Karpas-422 (cell line): ENCODE data around the gene SORCS1. TPM values are rescaled to one million over a fixed set of nuclear protein-coding genes. Genes with fewer than 3 reads are reported as not detected.

Source experiments
- DNase-seq: peaks from one replicate; pipeline ENCODE4 v3.0.0-alpha.2; 2015
- H2AFZ ChIP-seq: fragments of 200-600 bp; sonication (generic); 2 replicates; pipeline ENCODE4 v1.6.1; 2014; ENCODE audit warnings: antibody characterized with exemption, low read length, mixed read lengths
- H3K27ac ChIP-seq: fragments of 200-600 bp; sonication (generic); 2 replicates; pipeline ENCODE4 v1.5.1; 2014; ENCODE audit warnings: mild to moderate bottlenecking, low read length, moderate library complexity
- H3K27me3 ChIP-seq: fragments of 200-600 bp; sonication (generic); 2 replicates; pipeline ENCODE4 v1.6.1; 2014; ENCODE audit warnings: low read length, mixed read lengths
- H3K36me3 ChIP-seq: fragments of 200-600 bp; sonication (generic); 2 replicates; pipeline ENCODE4 v1.6.1; 2014; ENCODE audit warnings: low read length, mixed read lengths; ENCODE audit not compliant: insufficient read depth
- H3K4me1 ChIP-seq: fragments of 200-600 bp; sonication (generic); 2 replicates; pipeline ENCODE4 v1.6.1; 2014; ENCODE audit warnings: mild to moderate bottlenecking, low read length, mixed read lengths
- H3K4me2 ChIP-seq: fragments of 200-600 bp; sonication (generic); 2 replicates; pipeline ENCODE4 v1.6.1; 2014; ENCODE audit warnings: low read length, low read depth, mild to moderate bottlenecking; ENCODE audit not compliant: poor library complexity, severe bottlenecking
- H3K4me3 ChIP-seq: fragments of 200-600 bp; sonication (generic); 2 replicates; pipeline ENCODE4 v1.5.1; 2014; ENCODE audit warnings: mild to moderate bottlenecking, antibody characterized with exemption, low read length, mixed read lengths
- H3K79me2 ChIP-seq: fragments of 200-600 bp; sonication (generic); 2 replicates; pipeline ENCODE4 v1.6.1; 2014; ENCODE audit warnings: mild to moderate bottlenecking, low read length, mixed read lengths
- H3K9ac ChIP-seq: fragments of 200-600 bp; sonication (generic); 2 replicates; pipeline ENCODE4 v1.6.0; 2014; ENCODE audit warnings: low read length
- H3K9me2 ChIP-seq: fragments of 200-600 bp; sonication (generic), shearing (Covaris generic); replicated peaks from 2 replicates; pipeline ENCODE4 v1.6.0; 2014; ENCODE audit warnings: mild to moderate bottlenecking, low read length, moderate library complexity; ENCODE audit not compliant: insufficient read depth
- H3K9me3 ChIP-seq: fragments of 300-700, 200-600 bp; sonication (generic); 2 replicates; pipeline ENCODE4 v1.6.1; 2014; ENCODE audit warnings: low read length, mixed read lengths
- H4K20me1 ChIP-seq: fragments of 200-600 bp; sonication (generic); 2 replicates; pipeline ENCODE4 v1.6.1; 2014; ENCODE audit warnings: mild to moderate bottlenecking, antibody characterized with exemption, low read length, low read depth; ENCODE audit not compliant: insufficient read depth
- total RNA-seq: library from RNA; depleted of rRNA; stranded (reverse); fragments of >200 nt; shearing (Covaris generic); gene quantifications from 2 replicates; pipeline ENCODE4 v1.2.3, GENCODE V29; 2014; ENCODE audit warnings: low replicate concordance

SORCS1 gene
- total RNA-seq, 1 experiment from 2014 or later: not detected

DNA sequence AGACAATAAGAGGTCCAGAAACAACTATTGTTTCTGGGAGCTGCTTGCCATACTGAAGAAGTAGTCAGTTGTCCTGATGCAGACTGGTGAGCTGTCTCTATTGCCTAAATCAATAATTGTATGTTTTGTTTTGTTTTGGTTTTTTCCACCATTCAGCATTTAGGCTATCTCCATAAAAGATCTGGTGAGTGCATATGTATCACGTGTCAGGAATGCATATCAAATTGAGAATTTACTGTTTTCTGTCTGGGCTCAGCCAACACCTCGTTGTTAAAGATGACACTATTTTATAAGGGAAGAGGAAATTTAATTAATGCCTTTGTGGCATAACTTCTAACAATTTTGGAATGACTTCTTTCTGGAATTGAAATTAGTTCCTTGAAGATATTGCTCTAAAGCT, 66.2 kb downstream of the SORCS1 start:
- H3K27ac ChIP-seq: no peak overlapping the region
- H3K4me3 ChIP-seq: no peak overlapping the region
- H2AFZ ChIP-seq: no peak overlapping the region
- peaks cover 26% of the 10 kb centered on the region for H3K9me3 ChIP-seq
- no peaks in the 10 kb centered on the region for H3K27me3 ChIP-seq
- H4K20me1 ChIP-seq: no peaks in the 10 kb centered on the region
- no peak overlapping the region for H3K4me2 ChIP-seq
- no peaks in the 10 kb centered on the region for H3K4me1 ChIP-seq
- no peaks in the 10 kb centered on the region for H3K79me2 ChIP-seq
- no peak overlapping the region for H3K9ac ChIP-seq
- no peaks in the 10 kb centered on the region for H3K9me2 ChIP-seq
- no peak for DNase-seq
- H3K36me3 ChIP-seq: no peaks in the 10 kb centered on the region

DNA sequence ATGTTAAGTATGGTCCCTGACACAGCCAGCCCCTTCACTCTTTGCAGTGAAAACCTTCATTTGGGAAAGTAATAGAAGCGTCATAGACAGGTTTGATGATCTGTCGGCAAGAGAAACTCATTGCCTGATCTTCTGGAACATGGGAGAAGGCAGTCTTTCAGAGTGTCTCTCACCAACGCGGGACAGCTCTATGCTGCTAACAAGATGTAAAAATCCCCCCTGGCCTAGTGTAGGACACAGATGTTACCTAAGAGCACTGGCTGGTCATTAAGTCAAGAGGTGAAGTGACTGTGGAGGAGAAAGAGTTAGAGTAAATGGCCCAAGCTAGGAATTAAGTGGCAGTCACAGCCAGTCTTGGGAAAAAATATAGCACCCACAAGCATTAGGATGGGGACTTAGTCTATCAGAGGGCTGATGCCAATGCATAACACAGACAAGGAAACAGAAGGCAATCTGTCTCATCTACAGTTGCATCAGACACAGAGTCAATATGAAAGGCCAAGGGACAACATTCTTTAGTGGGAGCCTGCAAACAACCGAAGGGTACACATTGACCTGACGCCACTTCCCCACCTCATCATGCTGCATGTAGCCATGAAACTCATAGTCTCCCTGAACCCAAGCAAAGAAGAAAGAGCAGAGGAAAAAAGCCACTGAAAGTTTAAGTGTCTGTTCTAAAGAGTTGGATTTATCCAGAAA, 69.5 kb downstream of the SORCS1 start:
- Histone ChIP-seq H3K4me2 (no peak overlapping the region), H4K20me1 (no peaks in the 10 kb centered on the region)

DNA sequence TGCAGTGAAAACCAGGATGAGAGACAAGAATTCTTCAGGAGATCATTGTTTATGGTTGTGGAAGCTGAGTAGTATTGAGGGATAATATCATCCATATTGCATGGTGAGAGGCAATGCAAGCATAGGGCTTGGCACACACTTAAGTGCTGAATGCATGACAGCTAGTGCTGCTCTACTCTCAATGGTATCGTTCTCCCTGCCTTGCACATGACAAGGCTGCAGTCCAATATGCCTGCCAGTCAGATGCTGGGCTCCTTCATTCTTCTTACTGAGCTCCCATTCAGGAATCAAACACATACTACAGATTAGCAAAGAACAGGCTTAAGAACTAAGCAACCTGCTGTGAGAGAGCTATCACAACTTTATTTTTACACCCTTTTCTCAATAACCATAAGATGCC, 72.2 kb downstream of the SORCS1 start:
- H3K36me3 ChIP-seq: no peaks in the 10 kb centered on the region
- no peaks in the 10 kb centered on the region for H3K79me2 ChIP-seq

More for the DNA sequence above, 69.5 kb downstream of the SORCS1 start:
- peaks cover 26% of the 10 kb centered on the region for H3K9me3 ChIP-seq
- H3K9me2 ChIP-seq: no peaks in the 10 kb centered on the region
- no peaks in the 10 kb centered on the region for H3K36me3 ChIP-seq
- H3K9ac ChIP-seq: no peak overlapping the region
- no peaks in the 10 kb centered on the region for H3K27me3 ChIP-seq
- no peaks in the 10 kb centered on the region for H3K4me1 ChIP-seq
- no peak for DNase-seq
- no peak overlapping the region for H2AFZ ChIP-seq
- H3K79me2 ChIP-seq: no peaks in the 10 kb centered on the region
- H3K4me3 ChIP-seq: no peak overlapping the region
- no peak overlapping the region for H3K27ac ChIP-seq

DNA sequence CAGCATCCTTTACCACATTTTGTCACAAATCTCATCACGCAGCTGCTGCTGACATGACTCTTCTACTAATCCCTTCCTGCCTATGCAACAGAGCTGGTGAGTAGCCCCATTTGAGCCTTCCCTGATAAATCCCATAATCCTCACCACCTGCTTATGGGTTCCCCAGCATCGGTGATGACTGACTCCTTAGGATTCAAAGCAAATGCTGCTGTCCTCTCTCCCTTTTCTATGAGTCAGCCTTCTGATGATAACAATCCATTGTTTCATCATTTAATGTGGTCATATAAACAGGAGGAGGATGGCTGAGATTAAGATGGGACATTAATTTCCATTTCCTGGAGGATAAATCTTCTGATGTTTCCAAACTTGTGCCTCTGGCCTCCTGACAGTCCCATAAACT, 73.4 kb downstream of the SORCS1 start:
- no peaks in the 10 kb centered on the region for H4K20me1 ChIP-seq
- no peaks in the 10 kb centered on the region for H3K79me2 ChIP-seq
- no peak overlapping the region for H2AFZ ChIP-seq
- no peaks in the 10 kb centered on the region for H3K4me1 ChIP-seq
- H3K27me3 ChIP-seq: no peaks in the 10 kb centered on the region
- no peak overlapping the region for H3K4me2 ChIP-seq
- peaks cover 30% of the 10 kb centered on the region for H3K9me3 ChIP-seq
- H3K9me2 ChIP-seq: no peaks in the 10 kb centered on the region
- no peak overlapping the region for H3K4me3 ChIP-seq
- no peak for DNase-seq
- H3K27ac ChIP-seq: no peak overlapping the region
- H3K36me3 ChIP-seq: no peaks in the 10 kb centered on the region
- H3K9ac ChIP-seq: no peak overlapping the region

More for the DNA sequence above, 72.2 kb downstream of the SORCS1 start:
- Histone ChIP-seq H3K4me2 (no peak overlapping the region), H4K20me1 (no peaks in the 10 kb centered on the region), H3K4me3 (no peak overlapping the region), H3K9me3 (peaks cover 28% of the 10 kb centered on the region), H3K4me1 (no peaks in the 10 kb centered on the region), H3K9me2 (no peaks in the 10 kb centered on the region), H2AFZ (no peak overlapping the region), H3K27ac (no peak overlapping the region), H3K27me3 (no peaks in the 10 kb centered on the region), H3K9ac (no peak overlapping the region)
- no peak for DNase-seq

DNA sequence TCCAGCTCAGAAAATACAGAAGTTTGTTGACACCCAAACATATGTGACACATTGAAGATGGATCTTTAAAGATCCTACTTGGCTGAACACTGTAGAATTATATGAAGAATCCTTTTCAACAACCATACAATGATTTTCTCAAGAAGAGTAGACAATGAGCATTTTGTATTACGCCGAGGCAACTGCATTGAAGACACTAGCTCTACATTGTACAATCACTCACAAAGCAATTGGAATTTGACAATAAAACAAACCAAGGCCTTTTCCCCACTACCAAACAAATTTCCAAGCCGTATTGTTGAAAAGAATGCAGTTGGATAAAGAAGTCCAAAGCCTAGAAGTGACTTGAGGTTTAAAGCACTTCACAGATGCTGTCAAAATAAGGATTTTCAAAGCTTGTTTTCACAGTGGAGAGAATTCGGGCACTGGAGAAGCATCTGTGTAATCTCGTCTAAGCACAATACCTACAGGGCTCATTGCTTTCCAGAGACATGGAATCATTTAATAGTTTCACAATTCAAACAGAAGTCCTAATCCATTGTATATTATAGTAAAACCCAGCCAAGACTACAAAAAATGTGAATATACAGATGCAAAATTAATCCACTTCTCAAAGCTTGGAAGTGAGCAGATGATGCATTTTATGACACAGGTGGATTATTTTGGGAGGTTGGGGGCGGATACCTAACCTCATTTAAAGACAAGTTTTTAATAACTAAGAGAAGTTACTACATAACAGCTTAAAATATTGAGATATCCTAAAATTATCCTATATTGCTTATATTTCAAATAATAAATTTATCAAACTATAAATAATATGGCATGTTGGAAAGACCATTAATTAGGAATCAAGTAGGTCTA, 78.6 kb downstream of the SORCS1 start:
- no peaks in the 10 kb centered on the region for H3K79me2 ChIP-seq
- peaks cover 22% of the 10 kb centered on the region for H3K9me3 ChIP-seq
- no peaks in the 10 kb centered on the region for H3K9me2 ChIP-seq
- no peaks in the 10 kb centered on the region for H3K36me3 ChIP-seq
- H3K4me1 ChIP-seq: no peaks in the 10 kb centered on the region
- H4K20me1 ChIP-seq: no peaks in the 10 kb centered on the region
- no peaks in the 10 kb centered on the region for H3K27me3 ChIP-seq
- no peak overlapping the region for H3K9ac ChIP-seq
- no peak overlapping the region for H3K4me2 ChIP-seq
- no peak overlapping the region for H2AFZ ChIP-seq
- H3K27ac ChIP-seq: no peak overlapping the region
- no peak for DNase-seq
- no peak overlapping the region for H3K4me3 ChIP-seq

DNA sequence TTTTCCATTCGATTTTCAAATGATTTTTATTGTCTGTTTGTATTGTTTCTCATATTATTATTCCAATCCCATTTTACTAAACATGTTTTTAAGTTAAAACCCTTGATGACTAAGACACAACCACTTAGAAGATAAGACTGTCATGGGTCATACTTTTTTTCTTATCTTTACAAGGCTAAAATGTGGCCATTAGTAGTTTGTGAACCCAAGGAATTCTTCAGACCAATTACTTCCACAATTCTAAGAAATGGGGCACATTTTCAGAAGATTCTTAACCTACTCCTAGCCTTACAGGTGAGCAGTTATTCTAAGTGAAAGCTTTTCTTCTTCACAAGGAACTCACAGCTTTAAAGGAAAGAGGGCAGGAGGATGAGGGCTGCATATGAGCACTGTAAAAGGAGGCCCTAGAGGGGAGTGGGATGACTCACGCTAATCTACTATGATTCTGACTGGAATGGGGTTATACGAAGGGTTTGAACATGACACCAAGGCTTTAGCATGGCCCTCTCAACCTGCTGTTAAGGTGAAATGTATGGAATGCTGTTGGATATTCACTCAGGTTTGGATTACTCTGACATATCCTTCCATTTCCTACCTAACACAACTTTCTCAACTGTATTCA, 81.0 kb downstream of the SORCS1 start:
- H3K4me2 ChIP-seq: no peak overlapping the region
- H3K4me3 ChIP-seq: no peak overlapping the region
- DNase-seq: no peak
- H3K27me3 ChIP-seq: no peaks in the 10 kb centered on the region
- H3K27ac ChIP-seq: no peak overlapping the region
- no peaks in the 10 kb centered on the region for H3K79me2 ChIP-seq
- peaks cover 27% of the 10 kb centered on the region for H3K9me3 ChIP-seq
- H3K4me1 ChIP-seq: no peaks in the 10 kb centered on the region
- H3K9me2 ChIP-seq: no peaks in the 10 kb centered on the region
- no peak overlapping the region for H3K9ac ChIP-seq
- H2AFZ ChIP-seq: no peak overlapping the region
- no peaks in the 10 kb centered on the region for H4K20me1 ChIP-seq
- no peaks in the 10 kb centered on the region for H3K36me3 ChIP-seq

DNA sequence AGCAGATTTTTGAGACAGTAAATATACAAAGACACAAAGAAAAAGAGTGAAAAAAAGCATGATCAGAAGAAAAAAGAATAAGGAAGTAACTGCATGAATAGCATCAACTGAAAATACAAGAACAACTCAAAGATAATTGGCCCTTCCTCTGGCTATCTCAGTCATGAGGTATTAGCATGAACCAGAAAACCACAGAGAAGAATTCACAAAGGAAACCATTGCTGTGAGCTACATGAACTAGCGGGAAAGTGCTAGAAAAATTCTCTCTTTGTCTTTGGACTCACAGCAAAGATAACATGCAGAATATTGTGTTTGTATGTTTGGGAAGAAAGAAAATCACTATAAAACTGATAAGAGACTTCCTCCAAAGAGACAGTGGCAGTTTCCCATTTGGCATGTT, 82.9 kb downstream of the SORCS1 start:
- no peak overlapping the region for H3K4me3 ChIP-seq
- H3K79me2 ChIP-seq: no peaks in the 10 kb centered on the region
- H3K4me2 ChIP-seq: no peak overlapping the region
- no peak overlapping the region for H3K27ac ChIP-seq
- H3K9ac ChIP-seq: no peak overlapping the region
- peaks cover 29% of the 10 kb centered on the region for H3K9me3 ChIP-seq
- H2AFZ ChIP-seq: no peak overlapping the region
- H3K4me1 ChIP-seq: no peaks in the 10 kb centered on the region
- no peaks in the 10 kb centered on the region for H3K27me3 ChIP-seq
- no peaks in the 10 kb centered on the region for H4K20me1 ChIP-seq
- DNase-seq: no peak
- no peaks in the 10 kb centered on the region for H3K36me3 ChIP-seq
- H3K9me2 ChIP-seq: no peaks in the 10 kb centered on the region

DNA sequence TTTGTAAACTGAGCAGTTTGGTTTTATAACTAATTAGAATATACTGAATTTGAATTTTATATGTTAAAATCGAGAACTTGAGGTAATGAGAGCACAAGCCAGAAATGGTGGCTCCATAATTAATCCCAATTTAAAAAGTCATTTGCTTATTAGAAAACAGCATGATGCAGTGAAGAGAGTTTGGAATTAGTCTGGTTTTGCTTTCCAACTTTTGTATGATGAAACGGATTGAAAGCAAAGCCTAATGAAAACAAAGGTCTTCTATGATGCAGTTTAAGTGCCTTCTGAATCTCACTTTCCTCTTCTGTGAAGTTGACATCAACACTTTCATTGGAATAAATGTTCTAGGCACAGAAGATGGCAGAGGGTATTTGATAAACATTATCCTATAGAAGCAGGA, 89.4 kb downstream of the SORCS1 start:
- DNase-seq: no peak
- H2AFZ ChIP-seq: no peak overlapping the region
- no peak overlapping the region for H3K4me2 ChIP-seq
- no peaks in the 10 kb centered on the region for H3K36me3 ChIP-seq
- H4K20me1 ChIP-seq: no peaks in the 10 kb centered on the region
- no peak overlapping the region for H3K27ac ChIP-seq
- H3K79me2 ChIP-seq: no peaks in the 10 kb centered on the region
- no peak overlapping the region for H3K9ac ChIP-seq
- no peaks in the 10 kb centered on the region for H3K4me1 ChIP-seq
- H3K27me3 ChIP-seq: no peaks in the 10 kb centered on the region
- H3K4me3 ChIP-seq: no peak overlapping the region
- H3K9me2 ChIP-seq: no peaks in the 10 kb centered on the region
- peaks cover 31% of the 10 kb centered on the region for H3K9me3 ChIP-seq
